Measurements from ENCODE around the gene MYH3.

DNA sequence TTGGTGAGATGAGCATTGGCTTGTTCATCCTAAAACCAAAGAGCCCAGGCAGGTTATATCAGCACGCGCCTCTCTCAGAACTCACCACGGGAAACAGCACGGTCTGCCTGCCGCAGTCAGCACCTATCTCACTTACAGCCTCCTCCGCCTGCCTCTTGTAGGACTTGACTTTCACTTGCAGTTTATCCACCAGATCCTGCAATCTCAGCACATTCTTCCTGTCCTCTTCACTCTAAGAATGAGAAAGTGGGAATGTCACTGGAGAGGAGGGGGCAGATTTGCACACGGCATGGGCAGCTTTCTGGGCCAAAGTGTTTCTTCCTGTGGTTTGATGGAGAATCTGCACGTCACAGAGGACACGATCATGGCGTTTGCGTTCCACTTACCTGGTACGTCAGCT is 27.4 kb downstream of the MYH3 start:
- TF ChIP-seq, protein P1, sequence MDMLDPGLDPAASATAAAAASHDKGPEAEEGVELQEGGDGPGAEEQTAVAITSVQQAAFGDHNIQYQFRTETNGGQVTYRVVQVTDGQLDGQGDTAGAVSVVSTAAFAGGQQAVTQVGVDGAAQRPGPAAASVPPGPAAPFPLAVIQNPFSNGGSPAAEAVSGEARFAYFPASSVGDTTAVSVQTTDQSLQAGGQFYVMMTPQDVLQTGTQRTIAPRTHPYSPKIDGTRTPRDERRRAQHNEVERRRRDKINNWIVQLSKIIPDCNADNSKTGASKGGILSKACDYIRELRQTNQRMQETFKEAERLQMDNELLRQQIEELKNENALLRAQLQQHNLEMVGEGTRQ (CRISPR knock-in tag; IDR thresholded peaks at IDR 0.05): no peak
- TF ChIP-seq, protein P2, sequence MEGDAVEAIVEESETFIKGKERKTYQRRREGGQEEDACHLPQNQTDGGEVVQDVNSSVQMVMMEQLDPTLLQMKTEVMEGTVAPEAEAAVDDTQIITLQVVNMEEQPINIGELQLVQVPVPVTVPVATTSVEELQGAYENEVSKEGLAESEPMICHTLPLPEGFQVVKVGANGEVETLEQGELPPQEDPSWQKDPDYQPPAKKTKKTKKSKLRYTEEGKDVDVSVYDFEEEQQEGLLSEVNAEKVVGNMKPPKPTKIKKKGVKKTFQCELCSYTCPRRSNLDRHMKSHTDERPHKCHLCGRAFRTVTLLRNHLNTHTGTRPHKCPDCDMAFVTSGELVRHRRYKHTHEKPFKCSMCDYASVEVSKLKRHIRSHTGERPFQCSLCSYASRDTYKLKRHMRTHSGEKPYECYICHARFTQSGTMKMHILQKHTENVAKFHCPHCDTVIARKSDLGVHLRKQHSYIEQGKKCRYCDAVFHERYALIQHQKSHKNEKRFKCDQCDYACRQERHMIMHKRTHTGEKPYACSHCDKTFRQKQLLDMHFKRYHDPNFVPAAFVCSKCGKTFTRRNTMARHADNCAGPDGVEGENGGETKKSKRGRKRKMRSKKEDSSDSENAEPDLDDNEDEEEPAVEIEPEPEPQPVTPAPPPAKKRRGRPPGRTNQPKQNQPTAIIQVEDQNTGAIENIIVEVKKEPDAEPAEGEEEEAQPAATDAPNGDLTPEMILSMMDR (IDR thresholded peaks at IDR 0.05): no peak
- TF ChIP-seq TCF7 (CRISPR knock-in tag; IDR thresholded peaks at IDR 0.05; ENCODE audit: low read depth) (no peak), ATF1 (CRISPR knock-in tag; IDR thresholded peaks at IDR 0.05) (no peak), NR2C2 (CRISPR knock-in tag; IDR thresholded peaks at IDR 0.05) (no peak), ZBTB21 (CRISPR knock-in tag; IDR thresholded peaks at IDR 0.05; ENCODE audit: borderline replicate concordance) (no peak), ZNF121 (CRISPR knock-in tag; IDR thresholded peaks at IDR 0.05) (no peak), JUN (CRISPR knock-in tag; IDR thresholded peaks at IDR 0.05) (no peak), SP1 (CRISPR knock-in tag; conservative IDR thresholded peaks at IDR 0.05) (no peak), NFYB (CRISPR knock-in tag; conservative IDR thresholded peaks at IDR 0.05; ENCODE audit: low read depth) (no peak)
- TF ChIP-seq, protein P3, sequence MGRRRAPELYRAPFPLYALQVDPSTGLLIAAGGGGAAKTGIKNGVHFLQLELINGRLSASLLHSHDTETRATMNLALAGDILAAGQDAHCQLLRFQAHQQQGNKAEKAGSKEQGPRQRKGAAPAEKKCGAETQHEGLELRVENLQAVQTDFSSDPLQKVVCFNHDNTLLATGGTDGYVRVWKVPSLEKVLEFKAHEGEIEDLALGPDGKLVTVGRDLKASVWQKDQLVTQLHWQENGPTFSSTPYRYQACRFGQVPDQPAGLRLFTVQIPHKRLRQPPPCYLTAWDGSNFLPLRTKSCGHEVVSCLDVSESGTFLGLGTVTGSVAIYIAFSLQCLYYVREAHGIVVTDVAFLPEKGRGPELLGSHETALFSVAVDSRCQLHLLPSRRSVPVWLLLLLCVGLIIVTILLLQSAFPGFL (CRISPR knock-in tag; IDR thresholded peaks at IDR 0.05; ENCODE audit: borderline replicate concordance): no peak
- TF ChIP-seq, protein P4, sequence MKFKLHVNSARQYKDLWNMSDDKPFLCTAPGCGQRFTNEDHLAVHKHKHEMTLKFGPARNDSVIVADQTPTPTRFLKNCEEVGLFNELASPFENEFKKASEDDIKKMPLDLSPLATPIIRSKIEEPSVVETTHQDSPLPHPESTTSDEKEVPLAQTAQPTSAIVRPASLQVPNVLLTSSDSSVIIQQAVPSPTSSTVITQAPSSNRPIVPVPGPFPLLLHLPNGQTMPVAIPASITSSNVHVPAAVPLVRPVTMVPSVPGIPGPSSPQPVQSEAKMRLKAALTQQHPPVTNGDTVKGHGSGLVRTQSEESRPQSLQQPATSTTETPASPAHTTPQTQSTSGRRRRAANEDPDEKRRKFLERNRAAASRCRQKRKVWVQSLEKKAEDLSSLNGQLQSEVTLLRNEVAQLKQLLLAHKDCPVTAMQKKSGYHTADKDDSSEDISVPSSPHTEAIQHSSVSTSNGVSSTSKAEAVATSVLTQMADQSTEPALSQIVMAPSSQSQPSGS (CRISPR knock-in tag; IDR thresholded peaks at IDR 0.05; ENCODE audit: borderline replicate concordance, low read depth): no peak

Measured in WTC11 (cell line).